CD4-positive, alpha-beta memory T cell (primary cell): Measurements from ENCODE around the gene ANO1. TPM values are rescaled to one million over a fixed set of nuclear protein-coding genes. Genes with fewer than 3 reads are reported as not detected.

Experiments
- CTCF ChIA-PET: fragments of 350-600 bp; sonication (Branson Sonifier 250); formaldehyde crosslinking; loops from one replicate; lab custom pipeline; 2021; ENCODE audit warnings: inconsistent platforms; ENCODE audit not compliant: partially characterized antibody; lab: Charles Lee
- POLR2A ChIA-PET: fragments of 350-600 bp; sonication (Branson Sonifier 250); formaldehyde crosslinking; loops from one replicate; lab custom pipeline; 2021; ENCODE audit not compliant: partially characterized antibody; lab: Charles Lee
- DNase-seq, 5 donors: peaks; one replicate each; pipeline versions ENCODE4 v3.0.0 to v3.0.0-alpha.2; 2020 to 2022; ENCODE audit warnings: mixed read lengths in 1 of 5
- H3K27ac ChIP-seq: one replicate; pipeline ENCODE4 v1.7.0; 2013; ENCODE audit warnings: low read depth, low read length
- H3K27me3 ChIP-seq: 2 replicates; pipeline ENCODE4 v1.7.0; 2013; ENCODE audit warnings: mild to moderate bottlenecking, low read length, moderate library complexity; ENCODE audit not compliant: insufficient read depth
- H3K36me3 ChIP-seq: 2 replicates; pipeline ENCODE4 v1.7.0; 2013; ENCODE audit warnings: mild to moderate bottlenecking, low read length, moderate library complexity; ENCODE audit not compliant: insufficient read depth
- H3K4me1 ChIP-seq: 2 replicates; pipeline ENCODE4 v1.7.0; 2013; ENCODE audit warnings: mild to moderate bottlenecking, low read length, moderate library complexity; ENCODE audit not compliant: insufficient read depth
- H3K4me3 ChIP-seq, 2 donors: one replicate each; pipeline ENCODE4 v1.7.0; 2013; ENCODE audit warnings: low read length in 2 of 2, mild to moderate bottlenecking in 1 of 2
- H3K9me3 ChIP-seq, 2 donors: one replicate each; pipeline ENCODE4 v1.7.0; 2013; ENCODE audit warnings: low read length in 2 of 2, control low read depth in 1 of 2; ENCODE audit not compliant: control insufficient read depth in 1 of 2
- H3K27ac Mint-ChIP-seq, 7 donors: one replicate each; pipeline ENCODE4 v1.8.0; 2020 to 2021; ENCODE audit warnings: mixed read lengths in 7 of 7, mild to moderate bottlenecking in 6 of 7, inconsistent platforms in 3 of 7, moderate library complexity in 3 of 7
- H3K27me3 Mint-ChIP-seq, 2 donors: one replicate each; pipeline ENCODE4 v1.8.0; 2020 to 2021; ENCODE audit warnings: mixed read lengths in 2 of 2
- H3K36me3 Mint-ChIP-seq, 2 donors: one replicate each; pipeline ENCODE4 v1.8.0; 2020 to 2021; ENCODE audit warnings: mixed read lengths in 2 of 2, inconsistent platforms in 1 of 2, mild to moderate bottlenecking in 1 of 2
- H3K4me1 Mint-ChIP-seq, 4 donors: one replicate each; pipeline ENCODE4 v1.8.0; 2020 to 2021; ENCODE audit warnings: mixed read lengths in 4 of 4, mild to moderate bottlenecking in 1 of 4
- H3K4me3 Mint-ChIP-seq, 8 donors: one replicate each; pipeline ENCODE4 v1.8.0; 2020 to 2021; ENCODE audit warnings: mixed read lengths in 8 of 8, mild to moderate bottlenecking in 7 of 8, moderate library complexity in 6 of 8, inconsistent platforms in 3 of 8
- H3K9me3 Mint-ChIP-seq, 8 donors: one replicate each; pipeline ENCODE4 v1.8.0; 2020 to 2021; ENCODE audit warnings: mixed read lengths in 8 of 8, mild to moderate bottlenecking in 5 of 8, inconsistent platforms in 3 of 8, moderate library complexity in 1 of 8
- intact Hi-C: fragments of 100-400 bp; cut with micrococcal nuclease; formaldehyde crosslinking; loops from one replicate; pipeline ENCODE4 v1.15.1; 2023
- polyA plus RNA-seq, 2 donors: library from polyadenylated mRNA; unstranded; fragments of 300-500 nt; fragmentation: Illumina TruSeq; gene quantifications; one replicate each; pipeline ENCODE4 v1.2.3, GENCODE V29; 2021
- total RNA-seq, 2 experiments: library from RNA; stranded (reverse); gene quantifications; one replicate each; pipeline ENCODE4 v1.2.3, GENCODE V29; 2021

Gene ANO1
- total and polyA plus RNA-seq, 4 experiments from 2014 or later, result not detected

DNA sequence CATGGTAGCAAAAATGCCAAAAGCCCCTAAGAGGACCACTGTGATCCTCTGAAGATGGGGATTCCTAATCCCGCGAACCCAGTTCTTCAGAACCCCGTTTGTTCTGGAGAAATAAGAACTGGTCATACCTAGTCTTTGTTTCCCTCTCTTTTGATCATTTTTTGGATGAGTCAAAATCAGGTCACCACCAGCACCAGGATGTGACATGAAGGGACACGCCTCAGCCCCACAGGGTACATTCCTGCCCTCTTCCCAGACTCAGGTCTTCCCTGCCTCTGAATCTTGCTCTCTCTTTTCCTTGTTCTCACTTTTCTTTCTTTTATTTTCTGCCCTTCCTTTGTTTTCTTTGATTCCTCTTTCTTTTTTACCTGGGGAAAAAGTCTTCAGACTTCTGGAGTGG, 14.6 kb upstream of the ANO1 start:
- Histone ChIP-seq H3K27ac (no peak overlapping the region), H3K27me3 (no peaks in the 10 kb centered on the region), H3K36me3 (no peaks in the 10 kb centered on the region), H3K4me1 (no peaks in the 10 kb centered on the region), H3K9me3 (no peaks in the 10 kb centered on the region), H3K4me3 (no peak overlapping the region)
- Mint-ChIP-seq H3K36me3 (no peaks in the 10 kb centered on the region), H3K27ac (no peak overlapping the region), H3K4me3 (no peak overlapping the region), H3K27me3 (peaks cover 11 to 14% of the 10 kb centered on the region in 2 donors), H3K9me3 (peaks cover 0 to under 1% (median 0%) of the 10 kb centered on the region in 8 donors), H3K4me1 (no peaks in the 10 kb centered on the region)
- DNase-seq, result no peak
- CTCF ChIA-PET, result no interaction called here
- intact Hi-C loops, result loop anchor here (10.0 kb wide), 1 partner anchor 121 kb away; no protein-coding TSS in a partner anchor
- POLR2A ChIA-PET, result no interaction called here

DNA sequence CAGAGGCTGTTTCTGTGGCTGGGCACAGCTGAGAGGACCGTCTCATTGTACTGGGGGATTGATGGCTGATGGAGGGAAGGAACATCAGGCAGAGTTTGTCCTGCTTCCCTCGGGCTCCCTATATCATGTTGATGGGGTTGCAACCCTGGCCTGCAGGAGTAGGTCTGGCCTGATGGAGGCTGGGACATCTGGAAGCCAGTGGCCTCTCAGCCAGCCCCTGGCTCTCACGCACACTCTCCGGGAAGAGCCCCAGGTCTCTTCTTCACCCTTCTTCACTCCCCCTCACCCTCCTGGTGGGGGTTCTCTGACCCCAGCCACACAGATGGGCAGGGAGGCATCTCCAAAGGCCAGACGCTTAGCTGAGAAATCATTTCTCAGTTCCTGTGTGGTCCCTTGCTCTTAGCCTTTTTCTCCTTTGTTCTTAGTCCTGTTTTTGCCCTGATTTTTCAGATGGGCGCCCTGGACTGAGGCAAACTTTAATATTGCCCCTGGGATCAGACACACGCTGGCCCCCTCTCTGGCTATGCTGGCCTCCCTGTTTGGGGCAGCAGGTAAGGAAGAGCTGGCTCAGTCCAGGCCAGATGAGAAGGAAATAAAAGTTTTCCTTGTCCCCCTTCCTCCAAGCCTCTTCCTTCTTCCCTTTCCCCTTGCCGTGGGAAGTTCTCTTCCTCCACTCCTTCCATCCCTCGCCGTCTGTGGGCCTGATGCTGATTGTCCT, 13.9 kb upstream of the ANO1 start:
- intact Hi-C loops, result loop anchor here (10.0 kb wide), 1 partner anchor 121 kb away; no protein-coding TSS in a partner anchor
- Mint-ChIP-seq H3K36me3 (no peaks in the 10 kb centered on the region), H3K27ac (no peak overlapping the region), H3K4me3 (peak overlapping the region in 1 of 8 donors; percentile 42), H3K4me1 (no peaks in the 10 kb centered on the region), H3K9me3 (no peaks in the 10 kb centered on the region), H3K27me3 (peaks cover 14 to 15% of the 10 kb centered on the region in 2 donors)
- Histone ChIP-seq H3K4me1 (no peaks in the 10 kb centered on the region), H3K9me3 (no peaks in the 10 kb centered on the region), H3K36me3 (no peaks in the 10 kb centered on the region), H3K27me3 (no peaks in the 10 kb centered on the region), H3K27ac (no peak overlapping the region), H3K4me3 (no peak overlapping the region)
- CTCF ChIA-PET, result no interaction called here
- DNase-seq, result no peak
- POLR2A ChIA-PET, result no interaction called here

DNA sequence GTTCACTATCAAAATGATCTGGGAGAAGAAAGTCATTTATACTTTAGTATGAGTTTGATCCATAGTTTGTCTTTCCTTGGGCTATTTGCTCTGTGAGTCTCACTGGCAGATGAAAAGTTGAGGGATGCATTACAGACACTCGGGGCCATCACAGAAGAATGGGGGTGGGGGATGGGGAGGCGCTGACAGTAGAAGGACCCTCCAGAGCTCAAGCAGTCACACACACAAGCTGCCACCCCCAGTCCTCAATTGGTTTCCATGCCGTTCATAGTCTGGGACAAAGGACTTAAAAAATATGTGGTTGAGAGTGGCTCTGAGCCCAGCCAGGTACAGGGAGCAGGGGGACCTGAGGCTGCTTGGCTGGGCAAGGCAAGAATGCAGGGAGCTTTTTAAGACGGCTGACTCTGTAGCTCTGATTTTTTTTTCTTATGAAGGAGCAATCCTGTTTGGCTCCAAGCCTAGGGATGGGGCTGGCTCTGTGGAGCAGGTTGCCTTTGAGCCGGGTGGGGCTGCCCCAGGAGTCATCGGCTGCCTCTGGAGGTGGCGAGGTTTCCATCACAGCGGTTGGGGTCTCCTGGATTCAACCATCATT, 13.3 kb upstream of the ANO1 start:
- no peak overlapping the region for H3K27ac ChIP-seq
- Mint-ChIP-seq H3K27me3 (peaks cover 18 to 22% of the 10 kb centered on the region in 2 donors), H3K9me3 (no peaks in the 10 kb centered on the region), H3K4me1 (no peaks in the 10 kb centered on the region), H3K27ac (no peak overlapping the region), H3K4me3 (peak overlapping the region in 1 of 8 donors; percentile 42), H3K36me3 (no peaks in the 10 kb centered on the region)
- no peaks in the 10 kb centered on the region for H3K36me3 ChIP-seq
- intact Hi-C loops, result loop anchor here (10.0 kb wide), 1 partner anchor 120 kb away; no protein-coding TSS in a partner anchor
- peaks cover 5% of the 10 kb centered on the region for H3K27me3 ChIP-seq
- POLR2A ChIA-PET, result no interaction called here
- no peak for DNase-seq
- CTCF ChIA-PET, result no interaction called here
- no peaks in the 10 kb centered on the region for H3K9me3 ChIP-seq
- H3K4me3 ChIP-seq, result no peak overlapping the region
- no peaks in the 10 kb centered on the region for H3K4me1 ChIP-seq

DNA sequence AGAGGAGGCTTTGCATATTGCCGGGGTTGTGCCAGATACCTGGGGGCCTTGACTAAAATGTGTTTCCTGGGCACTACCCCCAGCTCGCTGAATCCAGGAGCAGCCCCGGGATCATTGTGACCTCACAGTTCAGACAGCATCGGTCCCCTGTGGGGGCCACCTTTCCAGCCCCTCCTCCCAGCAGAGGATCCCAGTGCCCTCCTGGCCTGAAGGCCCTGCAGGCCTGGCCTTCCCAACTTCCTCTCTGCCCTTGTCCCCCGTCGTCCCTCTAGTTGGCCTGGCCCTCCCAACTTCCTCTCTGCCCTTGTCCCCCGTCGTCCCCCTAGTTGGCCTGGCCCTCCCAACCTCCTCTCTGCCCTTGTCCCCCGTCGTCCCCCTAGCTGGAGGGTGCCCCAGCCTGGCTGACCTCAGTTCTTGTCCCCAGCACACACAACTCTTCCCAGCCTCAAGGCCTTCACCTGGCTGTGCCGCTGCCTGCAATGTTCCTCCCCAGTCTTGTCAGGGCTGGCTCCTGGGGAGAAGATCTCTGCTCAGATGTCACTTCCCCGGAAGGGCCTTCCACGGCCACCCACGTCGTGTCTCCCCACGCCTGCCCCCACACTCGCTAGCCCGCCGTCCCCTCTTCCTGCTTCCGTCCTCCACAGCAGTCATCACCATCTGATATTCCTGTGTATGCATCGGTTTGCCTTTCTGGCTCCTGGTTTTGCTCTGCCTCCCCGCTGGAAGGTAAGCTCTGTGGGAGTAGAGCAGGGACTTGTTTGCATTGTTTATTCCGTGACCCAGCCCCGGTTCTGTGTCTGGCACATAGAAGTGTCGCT, 12.6 kb upstream of the ANO1 start:
- no peaks in the 10 kb centered on the region for H3K36me3 ChIP-seq
- peaks cover 0 to 2% (median 0%) of the 10 kb centered on the region in 8 donors for H3K9me3 Mint-ChIP-seq
- peaks cover 8% of the 10 kb centered on the region for H3K27me3 ChIP-seq
- ChIA-PET POLR2A (no interaction called here), CTCF (no interaction called here)
- no peaks in the 10 kb centered on the region for H3K36me3 Mint-ChIP-seq
- peaks cover 24 to 26% of the 10 kb centered on the region in 2 donors for H3K27me3 Mint-ChIP-seq
- H3K27ac Mint-ChIP-seq, result no peak overlapping the region
- no peak overlapping the region for H3K4me3 ChIP-seq
- H3K4me1 ChIP-seq, result no peaks in the 10 kb centered on the region
- no peak overlapping the region for H3K27ac ChIP-seq
- intact Hi-C loops, result loop anchor here (10.0 kb wide), 1 partner anchor 119 kb away; no protein-coding TSS in a partner anchor
- no peaks in the 10 kb centered on the region for H3K9me3 ChIP-seq
- no peak overlapping the region for H3K4me3 Mint-ChIP-seq
- DNase-seq, result no peak
- no peaks in the 10 kb centered on the region for H3K4me1 Mint-ChIP-seq

DNA sequence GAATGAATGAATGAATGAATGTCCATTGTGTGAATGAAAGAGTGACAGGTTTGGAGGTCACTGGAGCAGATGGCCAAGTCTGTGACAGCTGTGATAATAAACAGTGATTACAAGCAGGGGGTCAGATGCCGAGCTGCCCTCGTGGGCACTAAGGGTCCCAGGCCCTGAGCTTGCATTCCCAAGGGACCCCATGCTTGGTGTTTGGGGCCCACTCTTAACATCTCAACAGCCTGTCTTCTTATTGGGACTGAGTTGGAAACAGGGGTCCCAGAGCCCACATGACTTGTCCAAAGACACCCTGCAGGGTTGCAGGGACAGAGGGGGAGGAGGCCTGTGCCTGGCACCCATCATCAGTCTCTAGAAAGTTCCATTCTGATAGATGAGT, 12.0 kb upstream of the ANO1 start:
- H3K4me1 Mint-ChIP-seq, result no peaks in the 10 kb centered on the region
- no peak for DNase-seq
- Histone ChIP-seq H3K36me3 (no peaks in the 10 kb centered on the region), H3K9me3 (no peaks in the 10 kb centered on the region), H3K27ac (no peak overlapping the region), H3K27me3 (peaks cover 8% of the 10 kb centered on the region), H3K4me3 (no peak overlapping the region), H3K4me1 (no peaks in the 10 kb centered on the region)
- peaks cover 28 to 31% of the 10 kb centered on the region in 2 donors for H3K27me3 Mint-ChIP-seq
- ChIA-PET POLR2A (no interaction called here), CTCF (no interaction called here)
- no peak overlapping the region for H3K4me3 Mint-ChIP-seq
- intact Hi-C loops, result loop anchor here (10.0 kb wide), 1 partner anchor 119 kb away; no protein-coding TSS in a partner anchor
- no peaks in the 10 kb centered on the region for H3K36me3 Mint-ChIP-seq
- peaks cover 0 to 2% (median 0%) of the 10 kb centered on the region in 8 donors for H3K9me3 Mint-ChIP-seq
- H3K27ac Mint-ChIP-seq, result no peak overlapping the region

DNA sequence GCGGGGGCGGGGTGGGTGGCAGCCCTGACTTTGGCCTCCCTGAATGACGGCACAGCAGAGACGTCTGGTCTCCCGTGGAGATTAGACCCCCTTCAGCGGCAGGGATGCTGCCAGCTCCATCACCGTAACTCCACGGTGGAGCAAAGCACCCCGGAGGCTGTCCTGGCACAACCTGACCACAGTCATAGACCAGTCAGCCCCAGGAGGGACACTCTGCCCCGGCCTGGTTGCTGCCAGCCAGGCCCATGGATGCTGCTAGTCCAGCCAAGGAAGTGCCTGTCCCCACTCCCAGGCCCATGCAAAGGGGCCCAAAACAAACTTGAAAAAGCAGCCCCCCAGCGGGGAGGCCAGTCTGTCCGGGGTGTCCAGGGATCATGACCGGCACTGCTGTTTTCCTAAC, 11.5 kb upstream of the ANO1 start:
- Histone ChIP-seq H3K4me1 (no peaks in the 10 kb centered on the region), H3K36me3 (no peaks in the 10 kb centered on the region), H3K27me3 (peaks cover 8% of the 10 kb centered on the region), H3K9me3 (no peaks in the 10 kb centered on the region), H3K27ac (no peak overlapping the region), H3K4me3 (no peak overlapping the region)
- intact Hi-C loops, result loop anchor here (10.0 kb wide), 1 partner anchor 118 kb away; no protein-coding TSS in a partner anchor
- ChIA-PET CTCF (no interaction called here), POLR2A (no interaction called here)
- Mint-ChIP-seq H3K9me3 (peaks cover 0 to 2% (median 0%) of the 10 kb centered on the region in 8 donors), H3K36me3 (no peaks in the 10 kb centered on the region), H3K27ac (no peak overlapping the region), H3K4me3 (no peak overlapping the region), H3K4me1 (no peaks in the 10 kb centered on the region), H3K27me3 (peaks cover 29 to 33% of the 10 kb centered on the region in 2 donors)
- no peak for DNase-seq

DNA sequence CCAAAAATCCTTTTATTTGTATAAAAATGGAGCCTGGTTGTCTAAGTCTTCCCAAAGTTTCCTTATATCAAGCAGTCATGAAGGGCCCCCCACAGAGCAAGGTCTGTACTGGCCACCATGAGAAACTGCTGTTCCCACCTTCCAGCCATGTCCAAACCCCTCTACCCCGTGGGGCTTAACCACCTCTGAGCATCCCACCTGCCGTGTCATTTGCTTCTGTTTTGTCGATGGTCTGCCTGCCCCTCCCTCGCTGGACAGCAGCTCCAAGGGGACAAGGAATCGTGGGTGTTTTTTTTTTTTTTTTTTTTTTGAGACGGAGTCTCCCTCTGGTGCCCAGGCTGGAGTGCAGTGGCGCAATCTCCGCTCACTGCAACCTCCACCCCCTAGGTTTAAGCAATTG, 11.1 kb upstream of the ANO1 start:
- POLR2A ChIA-PET, result no interaction called here
- Mint-ChIP-seq H3K27me3 (peaks cover 33 to 35% of the 10 kb centered on the region in 2 donors), H3K4me1 (no peaks in the 10 kb centered on the region), H3K36me3 (no peaks in the 10 kb centered on the region), H3K4me3 (no peak overlapping the region), H3K9me3 (peaks cover 0 to 2% (median 0%) of the 10 kb centered on the region in 8 donors), H3K27ac (no peak overlapping the region)
- H3K9me3 ChIP-seq, result no peaks in the 10 kb centered on the region
- no peak overlapping the region for H3K4me3 ChIP-seq
- CTCF ChIA-PET, result no interaction called here
- H3K27ac ChIP-seq, result no peak overlapping the region
- DNase-seq, result no peak
- H3K27me3 ChIP-seq, result peaks cover 8% of the 10 kb centered on the region
- no peaks in the 10 kb centered on the region for H3K4me1 ChIP-seq
- intact Hi-C loops, result loop anchor here (10.0 kb wide), 1 partner anchor 118 kb away; no protein-coding TSS in a partner anchor
- H3K36me3 ChIP-seq, result no peaks in the 10 kb centered on the region
